ENCODE results near the gene CDY2A.
"Not testable (repeated sequence)": the region's sequence is repeated elsewhere in the genome, so short reads cannot be mapped to it uniquely, and the experiment has no call there.

Gene CDY2A, protein sequence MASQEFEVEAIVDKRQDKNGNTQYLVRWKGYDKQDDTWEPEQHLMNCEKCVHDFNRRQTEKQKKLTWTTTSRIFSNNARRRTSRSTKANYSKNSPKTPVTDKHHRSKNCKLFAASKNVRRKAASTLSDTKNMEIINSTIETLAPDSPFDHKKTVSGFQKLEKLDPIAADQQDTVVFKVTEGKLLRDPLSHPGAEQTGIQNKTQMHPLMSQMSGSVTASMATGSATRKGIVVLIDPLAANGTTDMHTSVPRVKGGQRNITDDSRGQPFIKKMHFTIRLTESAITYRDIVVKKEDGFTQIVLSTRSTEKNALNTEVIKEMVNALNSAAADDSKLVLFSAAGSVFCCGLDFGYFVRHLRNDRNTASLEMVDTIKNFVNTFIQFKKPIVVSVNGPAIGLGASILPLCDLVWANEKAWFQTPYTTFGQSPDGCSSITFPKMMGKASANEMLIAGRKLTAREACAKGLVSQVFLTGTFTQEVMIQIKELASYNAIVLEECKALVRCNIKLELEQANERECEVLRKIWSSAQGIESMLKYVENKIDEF

DNA sequence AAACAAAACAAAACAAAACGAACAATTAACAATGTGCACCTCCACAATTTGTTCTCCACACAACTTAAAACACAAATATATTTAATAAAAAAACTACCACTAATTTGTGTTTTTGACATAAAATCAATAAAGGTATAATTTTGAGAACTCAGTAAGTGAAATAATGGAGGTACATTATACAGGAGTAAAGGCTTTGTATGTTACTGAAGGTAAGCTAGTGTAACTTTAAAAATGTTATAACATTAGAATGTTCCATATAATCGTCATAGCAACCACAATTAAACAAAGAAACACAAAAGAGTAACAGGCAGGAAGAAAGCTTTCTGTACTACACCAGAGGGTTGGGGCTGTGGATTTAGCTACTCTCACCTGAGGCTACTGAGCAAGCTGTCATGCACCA lies at the start of gene CDY2A:
TSS of gene CDY2A (plus strand) at position 301 of the 400 bp plus-strand sequence. CDS start 328 bp downstream, outside the sequence.
- DNase-seq; H3K4me1 ChIP-seq; H3K9me3 ChIP-seq; H3K36me3 ChIP-seq; intact Hi-C loops (cut with DNase I; ENCODE audit: low total_unique reads); H3K27ac ChIP-seq; H3K27me3 ChIP-seq; H3K4me3 ChIP-seq: not testable (repeated sequence)

DNA sequence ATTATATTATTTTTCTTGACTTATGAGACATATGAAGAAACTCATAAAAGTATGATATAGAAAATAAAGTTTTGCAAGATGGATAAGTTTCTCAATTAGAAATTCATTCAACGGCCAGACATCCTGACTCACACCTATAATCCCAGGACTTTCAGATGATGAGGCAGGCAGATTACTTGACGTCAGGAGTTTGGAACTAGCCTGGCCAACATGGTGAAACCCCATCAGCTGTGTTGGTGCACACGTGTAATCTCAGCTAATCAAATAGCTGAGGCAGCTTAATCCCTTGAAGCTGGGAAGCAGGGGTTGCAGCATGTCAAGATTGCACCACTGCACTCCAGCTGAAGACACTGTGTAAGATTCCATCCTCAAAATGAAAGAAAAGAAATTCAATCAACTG lies 28.0 kb upstream of the CDY2A start:
- DNase-seq; intact Hi-C loops (cut with DNase I; ENCODE audit: low total_unique reads): not testable (repeated sequence)

DNA sequence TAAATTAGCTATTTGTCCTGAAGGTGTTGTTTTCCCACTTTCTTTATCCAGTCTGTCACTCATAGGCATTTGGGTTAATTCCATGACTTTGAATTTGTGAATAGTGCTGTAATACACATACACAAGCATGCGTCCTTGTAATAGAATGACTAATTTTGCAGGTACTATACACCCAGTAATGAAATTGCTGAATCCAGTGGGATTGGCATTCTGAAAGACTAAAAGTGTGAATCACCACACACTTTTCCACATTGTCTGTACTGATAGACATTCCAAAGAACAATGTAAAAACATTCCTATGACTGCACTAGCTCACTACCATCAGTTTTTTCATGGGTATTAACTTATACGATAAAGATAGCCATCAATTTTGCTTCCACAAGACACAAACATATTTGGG lies 27.3 kb upstream of the CDY2A start:
- intact Hi-C loops (cut with DNase I; ENCODE audit: low total_unique reads); H3K27me3 ChIP-seq: not testable (repeated sequence)

More for the DNA sequence above, 28.0 kb upstream of the CDY2A start:
- H3K27ac ChIP-seq, H3K4me1 ChIP-seq, H3K4me3 ChIP-seq, H3K36me3 ChIP-seq, H3K27me3 ChIP-seq, H3K9me3 ChIP-seq: not testable (repeated sequence)

DNA sequence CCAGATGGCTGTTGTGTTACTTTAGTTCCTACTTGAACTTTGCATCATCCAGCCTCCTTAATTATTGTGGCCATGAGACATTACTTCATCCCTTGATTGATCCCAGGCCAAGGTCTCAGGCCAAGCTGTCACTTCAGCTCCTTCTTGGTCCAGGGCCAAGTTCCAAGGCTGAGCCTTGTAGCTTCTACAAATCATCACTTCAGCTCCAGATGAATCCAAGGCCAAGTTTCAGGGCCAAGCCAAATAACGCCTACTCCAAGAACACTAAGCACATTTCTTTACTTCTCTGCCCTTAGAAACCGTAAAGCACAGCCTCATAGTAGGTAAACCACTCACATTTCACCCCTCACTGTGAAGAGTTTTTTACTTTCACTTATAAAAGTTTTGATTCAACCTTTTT lies 1.7 kb upstream of the CDY2A start:
- intact Hi-C loops (cut with DNase I; ENCODE audit: low total_unique reads); H3K4me3 ChIP-seq; H3K9me3 ChIP-seq; H3K36me3 ChIP-seq; H3K27me3 ChIP-seq; H3K27ac ChIP-seq; DNase-seq; H3K4me1 ChIP-seq: not testable (repeated sequence)

More for the DNA sequence above, 27.3 kb upstream of the CDY2A start:
- H3K4me3 ChIP-seq, H3K36me3 ChIP-seq, DNase-seq, H3K4me1 ChIP-seq, H3K9me3 ChIP-seq, H3K27ac ChIP-seq: not testable (repeated sequence)

DNA sequence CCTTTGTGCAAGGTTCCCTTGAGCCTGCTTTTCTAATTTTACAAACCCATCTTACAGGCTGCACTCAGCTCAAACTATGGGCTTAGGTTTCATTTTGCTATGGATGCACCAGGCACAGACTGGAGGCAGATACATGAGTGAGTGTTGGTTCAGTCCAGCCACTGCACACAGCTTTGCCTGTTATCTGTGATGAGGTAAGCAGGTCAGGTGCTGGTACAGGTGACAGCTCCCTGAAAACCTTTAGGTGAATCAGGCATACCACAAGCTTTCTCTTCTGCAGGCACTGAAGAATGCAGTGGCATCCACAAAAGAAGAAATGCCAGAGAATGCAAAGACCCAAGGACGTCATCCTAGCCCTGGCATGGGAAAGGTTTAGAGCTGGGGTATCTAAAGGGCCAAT lies 3.3 kb downstream of the CDY2A start:
- H3K27me3 ChIP-seq; DNase-seq; H3K9me3 ChIP-seq; intact Hi-C loops (cut with DNase I; ENCODE audit: low total_unique reads); H3K4me3 ChIP-seq; H3K4me1 ChIP-seq; H3K27ac ChIP-seq; H3K36me3 ChIP-seq: not testable (repeated sequence)

DNA sequence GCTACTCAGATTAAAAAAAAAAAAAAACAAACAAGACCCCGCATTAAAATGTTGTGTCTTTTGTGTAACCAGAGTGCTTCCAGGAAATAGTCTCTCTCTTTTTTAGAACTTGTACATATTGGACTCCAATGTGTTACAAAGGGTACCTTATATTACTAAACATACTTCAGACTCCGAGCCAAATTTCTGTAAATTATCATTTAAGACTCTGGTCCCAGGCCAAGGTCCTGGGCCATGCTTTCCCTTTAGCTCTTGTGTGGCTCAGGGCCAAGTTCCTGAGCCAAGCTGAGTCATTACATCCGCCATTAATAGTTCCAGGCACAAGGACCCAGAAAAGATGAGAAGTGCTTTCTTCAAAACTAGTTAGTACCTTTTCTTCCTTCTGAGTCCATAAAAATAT lies 4.6 kb downstream of the CDY2A start:
- intact Hi-C loops (cut with DNase I; ENCODE audit: low total_unique reads) = not testable (repeated sequence)

DNA sequence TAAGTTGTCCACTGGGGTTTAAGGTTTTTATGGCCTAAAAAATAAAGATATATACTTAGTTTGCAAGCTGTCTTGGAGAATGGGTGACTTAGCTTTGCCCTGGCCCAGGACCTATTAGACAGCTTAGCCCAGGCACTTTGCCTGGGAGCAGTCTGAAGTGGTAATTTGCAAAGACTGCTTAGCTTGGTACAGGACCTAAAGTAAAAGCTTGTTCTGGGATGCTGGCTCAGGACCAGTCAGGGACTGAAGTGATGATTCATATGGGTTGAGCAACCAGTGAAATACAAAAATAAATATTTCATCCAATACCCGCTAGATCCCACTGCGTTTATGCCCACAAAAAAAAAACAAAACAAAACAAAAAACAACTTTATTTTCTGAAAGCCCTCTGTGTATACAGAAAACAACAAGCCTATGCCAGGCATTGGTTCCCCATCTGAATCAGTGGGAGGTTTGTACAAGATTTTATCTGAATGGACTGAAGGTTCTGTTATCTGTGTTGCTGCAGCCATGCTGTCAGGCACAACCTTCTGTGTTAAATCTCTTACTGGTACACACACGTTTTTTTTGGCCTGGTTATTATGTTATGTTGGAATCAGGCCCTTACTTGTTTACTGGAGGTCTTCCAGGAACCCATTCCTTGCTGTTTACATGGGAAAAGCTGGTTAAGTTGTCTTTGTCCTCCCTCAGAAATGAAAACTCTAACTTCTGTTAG lies 8.7 kb downstream of the CDY2A start:
- H3K4me3 ChIP-seq; H3K9me3 ChIP-seq; H3K27ac ChIP-seq; H3K4me1 ChIP-seq; DNase-seq; intact Hi-C loops (cut with DNase I; ENCODE audit: low total_unique reads); H3K36me3 ChIP-seq; H3K27me3 ChIP-seq: not testable (repeated sequence)

More for the DNA sequence above, 4.6 kb downstream of the CDY2A start:
- not testable (repeated sequence) for H3K36me3 ChIP-seq, DNase-seq, H3K4me3 ChIP-seq, H3K27ac ChIP-seq, H3K27me3 ChIP-seq, H3K9me3 ChIP-seq, H3K4me1 ChIP-seq

DNA sequence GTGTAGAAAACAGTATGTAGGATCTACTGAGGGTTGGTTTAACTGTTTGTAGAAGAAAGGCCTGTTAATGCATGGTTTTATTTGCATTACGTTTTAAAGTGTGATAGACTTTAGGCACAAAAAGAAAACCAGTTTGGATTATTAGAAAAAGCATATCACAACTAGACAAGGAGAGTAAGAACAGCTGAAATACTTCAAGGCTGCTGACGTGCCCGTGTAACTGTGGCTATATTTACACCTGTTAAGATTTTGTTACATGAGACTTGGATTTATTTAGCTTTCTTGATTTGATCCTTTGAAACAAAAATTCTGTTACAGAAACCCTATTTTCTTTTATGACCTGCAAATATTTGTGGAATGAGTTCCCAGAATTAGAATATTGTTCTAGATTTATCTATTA lies 9.3 kb downstream of the CDY2A start:
- H3K36me3 ChIP-seq; H3K27me3 ChIP-seq; H3K9me3 ChIP-seq; intact Hi-C loops (cut with DNase I; ENCODE audit: low total_unique reads); DNase-seq; H3K4me1 ChIP-seq; H3K4me3 ChIP-seq; H3K27ac ChIP-seq: not testable (repeated sequence)

DNA sequence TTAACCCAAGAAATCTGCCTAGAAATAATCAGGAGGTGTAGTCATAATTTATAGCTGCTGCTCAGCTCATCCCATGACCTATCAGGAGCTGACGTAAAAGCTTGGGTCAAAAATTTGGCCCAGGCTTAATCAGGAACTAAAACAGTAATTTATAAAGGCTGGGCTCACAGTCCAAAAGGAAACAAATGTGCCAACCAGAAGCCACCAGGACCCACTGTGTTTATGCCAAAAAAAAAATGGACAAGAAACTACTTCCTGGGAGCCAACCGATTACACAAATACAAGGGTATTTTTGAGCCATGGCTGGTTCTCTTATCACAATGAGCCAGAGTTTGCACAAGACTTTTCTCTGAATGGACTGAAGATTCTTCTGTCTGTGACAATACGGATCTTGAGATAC lies 19.4 kb downstream of the CDY2A start:
- intact Hi-C loops (cut with DNase I; ENCODE audit: low total_unique reads); H3K27ac ChIP-seq; DNase-seq; H3K36me3 ChIP-seq; H3K4me3 ChIP-seq; H3K9me3 ChIP-seq; H3K4me1 ChIP-seq; H3K27me3 ChIP-seq: not testable (repeated sequence)

DNA sequence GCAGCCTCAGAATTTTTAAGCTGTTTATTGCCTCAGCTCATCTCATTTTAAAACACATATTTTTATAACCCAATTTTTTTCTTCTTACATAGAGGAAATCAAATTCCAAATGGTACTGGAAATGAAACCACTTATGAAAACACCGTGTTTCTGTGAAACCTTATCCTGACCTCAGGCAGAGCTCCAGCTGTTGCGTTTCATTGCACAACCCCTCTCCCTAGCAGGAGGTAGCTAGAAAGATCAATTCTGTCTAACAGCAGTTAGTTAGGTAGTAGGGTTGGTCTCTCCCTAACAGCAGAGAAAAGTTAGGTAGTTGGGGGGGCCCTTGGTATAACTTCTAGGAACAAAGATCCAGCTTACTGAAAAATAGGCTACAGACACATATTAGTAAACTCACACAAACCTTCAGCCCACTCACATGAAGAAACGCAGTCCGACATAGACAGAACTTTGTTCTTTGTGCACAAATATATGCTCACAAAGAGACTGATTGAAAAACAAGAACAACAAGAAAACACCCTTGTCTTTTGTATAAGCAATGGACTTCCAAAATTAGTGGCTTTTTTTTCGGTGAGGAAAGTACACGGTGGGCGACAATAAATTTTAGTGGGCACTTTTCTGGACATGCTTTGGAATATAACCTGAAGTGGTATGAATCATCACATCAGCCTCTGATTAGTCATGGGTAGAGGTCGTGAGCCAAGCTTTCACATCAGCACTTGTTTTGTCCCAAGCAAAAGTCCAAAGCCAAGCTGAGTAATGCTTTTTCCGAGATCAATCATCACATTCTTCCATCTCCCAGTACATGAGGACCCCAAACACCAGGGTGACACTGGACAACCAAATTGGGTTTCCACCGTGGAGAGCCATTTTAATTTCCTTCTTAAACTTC lies 22.8 kb downstream of the CDY2A start:
- H3K27ac ChIP-seq; H3K9me3 ChIP-seq; H3K4me1 ChIP-seq; intact Hi-C loops (cut with DNase I; ENCODE audit: low total_unique reads); DNase-seq; H3K36me3 ChIP-seq; H3K4me3 ChIP-seq; H3K27me3 ChIP-seq: not testable (repeated sequence)

DNA sequence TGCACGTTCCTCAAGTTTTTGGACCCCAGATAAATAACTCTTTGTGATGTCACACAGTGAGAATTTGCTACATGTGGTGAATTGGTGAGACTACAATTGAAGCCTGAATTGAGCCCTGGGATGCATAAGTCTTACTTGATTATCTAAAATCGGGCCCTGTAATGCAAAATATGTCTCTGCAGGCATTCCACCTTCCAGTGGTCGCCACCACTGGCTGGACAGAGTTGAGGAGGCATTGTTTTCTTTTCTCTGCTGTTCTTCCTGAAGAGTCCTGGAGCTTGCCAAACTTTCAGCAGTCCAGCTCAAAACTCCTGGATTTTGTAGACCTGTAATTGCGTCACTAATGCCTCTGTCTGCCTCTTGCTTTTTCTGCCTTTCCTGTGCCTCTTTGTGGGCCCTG lies 23.5 kb downstream of the CDY2A start:
- H3K4me1 ChIP-seq; H3K27ac ChIP-seq; DNase-seq; H3K9me3 ChIP-seq; H3K27me3 ChIP-seq; H3K4me3 ChIP-seq; intact Hi-C loops (cut with DNase I; ENCODE audit: low total_unique reads); H3K36me3 ChIP-seq: not testable (repeated sequence)

DNA sequence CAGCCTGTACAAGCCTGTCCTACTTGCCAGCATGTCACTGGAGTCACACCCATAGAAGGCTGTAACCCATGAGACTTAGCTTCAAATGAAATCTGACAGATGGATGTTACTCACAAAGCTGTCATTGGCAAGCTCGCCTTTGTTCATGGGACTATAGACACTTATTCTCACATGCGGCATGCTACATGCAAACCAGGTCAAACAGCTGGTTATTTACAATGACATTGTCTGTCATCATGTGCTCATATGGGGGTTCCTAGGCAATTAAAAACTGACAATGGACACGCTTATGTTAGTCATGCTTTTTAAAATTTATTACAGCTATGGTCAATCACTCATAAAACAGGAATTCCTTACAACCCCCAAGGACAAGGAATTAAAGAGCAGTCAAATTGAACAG lies 30.9 kb downstream of the CDY2A start:
- H3K36me3 ChIP-seq; H3K4me3 ChIP-seq; H3K4me1 ChIP-seq; H3K9me3 ChIP-seq; intact Hi-C loops (cut with DNase I; ENCODE audit: low total_unique reads); DNase-seq; H3K27me3 ChIP-seq; H3K27ac ChIP-seq: not testable (repeated sequence)

DNA sequence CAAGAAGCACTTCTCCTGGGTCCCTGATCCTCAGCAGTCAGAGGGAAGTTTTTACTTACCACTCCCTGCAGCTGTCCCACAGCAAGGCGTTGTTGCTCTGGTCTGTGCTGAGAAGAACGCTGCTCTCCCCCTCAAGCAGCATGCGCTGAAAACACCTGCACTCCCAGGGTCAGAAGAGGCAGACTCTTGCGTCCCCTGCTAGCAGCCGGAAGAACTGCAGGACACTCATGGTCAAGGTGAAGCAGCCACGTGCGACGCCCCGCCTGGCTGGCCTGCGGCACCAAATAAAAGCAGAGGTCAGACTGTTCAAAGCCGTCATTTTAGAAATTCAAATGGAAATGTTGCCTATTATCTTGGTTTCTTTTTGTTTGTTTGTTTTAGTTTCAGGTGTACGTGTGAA lies 47.9 kb downstream of the CDY2A start:
- H3K4me1 ChIP-seq; H3K4me3 ChIP-seq; H3K36me3 ChIP-seq; H3K9me3 ChIP-seq; H3K27me3 ChIP-seq; DNase-seq; intact Hi-C loops (cut with DNase I; ENCODE audit: low total_unique reads); H3K27ac ChIP-seq: not testable (repeated sequence)
